Measurements from ENCODE around the gene PTPN4. TPM values are rescaled to one million over a fixed set of nuclear protein-coding genes. Genes with fewer than 3 reads are reported as not detected.

Gene PTPN4
- polyA plus RNA-seq, 3 donors: 5.5 to 6.7 (median 5.7) TPM

DNA sequence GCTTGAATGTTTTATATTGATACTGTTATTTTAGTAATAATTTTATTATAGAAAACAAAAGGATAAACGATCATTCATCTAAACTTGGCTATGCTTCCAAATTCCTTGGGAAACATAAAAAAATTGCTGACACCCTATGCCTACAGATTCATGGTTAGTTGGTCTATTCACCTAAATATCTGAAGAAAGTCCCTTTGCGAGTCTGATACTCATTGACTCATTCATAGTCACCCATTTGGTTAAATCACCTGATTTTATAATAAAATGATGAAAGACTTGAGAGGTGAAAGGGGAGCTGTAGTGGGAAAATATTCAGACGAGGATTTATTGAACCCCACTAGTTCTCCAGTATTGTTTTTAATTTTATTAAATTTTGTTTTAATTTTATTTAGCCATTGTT is 112.0 kb downstream of the PTPN4 start:
- TF ChIP-seq, protein P1, sequence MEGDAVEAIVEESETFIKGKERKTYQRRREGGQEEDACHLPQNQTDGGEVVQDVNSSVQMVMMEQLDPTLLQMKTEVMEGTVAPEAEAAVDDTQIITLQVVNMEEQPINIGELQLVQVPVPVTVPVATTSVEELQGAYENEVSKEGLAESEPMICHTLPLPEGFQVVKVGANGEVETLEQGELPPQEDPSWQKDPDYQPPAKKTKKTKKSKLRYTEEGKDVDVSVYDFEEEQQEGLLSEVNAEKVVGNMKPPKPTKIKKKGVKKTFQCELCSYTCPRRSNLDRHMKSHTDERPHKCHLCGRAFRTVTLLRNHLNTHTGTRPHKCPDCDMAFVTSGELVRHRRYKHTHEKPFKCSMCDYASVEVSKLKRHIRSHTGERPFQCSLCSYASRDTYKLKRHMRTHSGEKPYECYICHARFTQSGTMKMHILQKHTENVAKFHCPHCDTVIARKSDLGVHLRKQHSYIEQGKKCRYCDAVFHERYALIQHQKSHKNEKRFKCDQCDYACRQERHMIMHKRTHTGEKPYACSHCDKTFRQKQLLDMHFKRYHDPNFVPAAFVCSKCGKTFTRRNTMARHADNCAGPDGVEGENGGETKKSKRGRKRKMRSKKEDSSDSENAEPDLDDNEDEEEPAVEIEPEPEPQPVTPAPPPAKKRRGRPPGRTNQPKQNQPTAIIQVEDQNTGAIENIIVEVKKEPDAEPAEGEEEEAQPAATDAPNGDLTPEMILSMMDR (IDR thresholded peaks at IDR 0.05): no peak
- no peaks in the 10 kb centered on the region for H3K9me3 ChIP-seq (replicated peaks in 1 of 2; ENCODE audit: control insufficient read depth in 1 of 2, insufficient read depth in 1 of 2, low read length in 2 of 2)
- no peak overlapping the region for H3K27ac Mint-ChIP-seq
- H3K36me3 Mint-ChIP-seq: peaks cover 0 to 3% of the 10 kb centered on the region in 2 donors
- no peaks in the 10 kb centered on the region for H3K79me2 ChIP-seq (ENCODE audit: insufficient read depth, low read length)
- H3K27ac ChIP-seq (ENCODE audit: low read depth in 1 of 2, low read length in 2 of 2): no peak overlapping the region
- no peaks in the 10 kb centered on the region for H3K36me3 ChIP-seq (replicated peaks in 1 of 2; ENCODE audit: control insufficient read depth in 1 of 2, insufficient read depth in 2 of 2, low read length in 2 of 2)
- intact Hi-C loops (cut with micrococcal nuclease): no loop called here
- DNase-seq: no peak
- no peak overlapping the region for H3K4me2 ChIP-seq (replicated peaks; ENCODE audit: extremely low read depth, low read length, poor library complexity, severe bottlenecking)
- H3K9ac ChIP-seq (ENCODE audit: insufficient read depth, low read length, poor library complexity, severe bottlenecking): no peak overlapping the region
- no peaks in the 10 kb centered on the region for H3K27me3 ChIP-seq (ENCODE audit: control insufficient read depth in 2 of 2, insufficient read depth in 2 of 2, low read length in 2 of 2)
- no peaks in the 10 kb centered on the region for H4K20me1 ChIP-seq (ENCODE audit: insufficient read depth, low read length)
- H3K4me1 Mint-ChIP-seq: peaks cover 3% of the 10 kb centered on the region
- WGBS (ENCODE audit: insufficient coverage): no CpG with 5 or more reads among the region's 3 CpGs
- H3K4me3 Mint-ChIP-seq: no peak overlapping the region
- H3K9me3 Mint-ChIP-seq: peaks cover 0 to 5% (median 0%) of the 10 kb centered on the region in 7 donors
- H3K4me3 ChIP-seq (replicated peaks in 1 of 3; ENCODE audit: low read depth in 2 of 3, low read length in 3 of 3): no peak overlapping the region
- H3K4me1 ChIP-seq (ENCODE audit: control insufficient read depth in 1 of 2, insufficient read depth in 2 of 2, low read length in 2 of 2): no peaks in the 10 kb centered on the region
- H3K27me3 Mint-ChIP-seq (ENCODE audit: low read depth in 3 of 3): no peaks in the 10 kb centered on the region
- no peak overlapping the region for H2AFZ ChIP-seq (ENCODE audit: insufficient read depth, low read depth, low read length, poor library complexity, severe bottlenecking)

DNA sequence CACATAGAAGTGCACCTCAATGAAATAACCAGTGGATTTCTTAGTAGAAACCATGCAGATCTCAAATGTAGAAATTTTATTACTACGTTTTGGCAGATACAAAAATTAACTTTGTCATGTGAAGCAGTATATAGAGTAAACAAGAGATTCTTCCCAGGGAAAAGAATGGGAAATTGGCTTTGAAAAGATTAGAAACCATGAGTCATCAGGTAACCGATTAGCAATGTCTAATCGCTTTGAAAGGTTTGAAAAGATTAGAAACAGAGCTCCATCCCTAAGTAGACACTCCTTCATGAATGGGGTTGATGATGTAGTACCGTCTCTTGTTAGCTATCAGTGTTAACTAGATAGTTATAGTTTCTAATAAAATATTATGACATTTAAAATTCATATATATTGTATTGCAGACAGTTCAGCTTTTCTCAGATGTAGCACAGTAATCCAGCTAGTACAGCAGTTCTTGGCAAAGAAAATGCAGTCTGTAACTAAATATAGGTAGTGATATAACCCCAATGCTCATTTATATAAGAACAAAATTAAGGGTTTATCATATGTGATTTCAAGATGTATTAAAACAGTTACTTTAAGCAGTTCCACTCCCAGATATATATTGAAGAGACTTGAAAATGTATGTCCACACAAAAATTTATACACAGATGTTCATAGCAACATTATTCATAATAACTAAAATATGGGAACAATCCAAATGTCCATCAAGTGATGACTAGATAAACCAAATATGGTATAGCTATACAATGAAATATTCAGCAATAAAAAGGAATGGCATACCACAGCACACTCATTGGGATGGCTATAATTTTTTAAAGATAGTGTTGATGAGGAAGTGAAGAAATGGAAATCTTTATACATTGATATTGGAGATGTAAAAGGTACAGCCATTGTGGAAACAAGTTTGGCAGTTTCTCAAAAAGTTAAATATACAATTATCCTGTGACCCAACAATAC is 113.9 kb downstream of the PTPN4 start:
- TF ChIP-seq, protein P1 (IDR thresholded peaks at IDR 0.05): no peak
- Mint-ChIP-seq H3K36me3 (no peaks in the 10 kb centered on the region), H3K9me3 (peaks cover 0 to 4% (median 0%) of the 10 kb centered on the region in 7 donors), H3K27me3 (ENCODE audit: low read depth in 3 of 3) (no peaks in the 10 kb centered on the region), H3K4me1 (no peaks in the 10 kb centered on the region), H3K27ac (no peak overlapping the region), H3K4me3 (no peak overlapping the region)
- H3K4me3 ChIP-seq (replicated peaks in 1 of 3; ENCODE audit: low read depth in 2 of 3, low read length in 3 of 3): no peak overlapping the region
- H3K36me3 ChIP-seq (replicated peaks in 1 of 2; ENCODE audit: control insufficient read depth in 1 of 2, insufficient read depth in 2 of 2, low read length in 2 of 2): no peaks in the 10 kb centered on the region
- intact Hi-C loops (cut with micrococcal nuclease): no loop called here
- no peak overlapping the region for H3K9ac ChIP-seq (ENCODE audit: insufficient read depth, low read length, poor library complexity, severe bottlenecking)
- H3K4me2 ChIP-seq (replicated peaks; ENCODE audit: extremely low read depth, low read length, poor library complexity, severe bottlenecking): no peak overlapping the region
- H3K4me1 ChIP-seq (ENCODE audit: control insufficient read depth in 1 of 2, insufficient read depth in 2 of 2, low read length in 2 of 2): no peaks in the 10 kb centered on the region
- H3K27ac ChIP-seq (ENCODE audit: low read depth in 1 of 2, low read length in 2 of 2): no peak overlapping the region
- H4K20me1 ChIP-seq (ENCODE audit: insufficient read depth, low read length): no peaks in the 10 kb centered on the region
- no CpG with 5 or more reads among the region's 4 CpGs for WGBS (ENCODE audit: insufficient coverage)
- H3K9me3 ChIP-seq (replicated peaks in 1 of 2; ENCODE audit: control insufficient read depth in 1 of 2, insufficient read depth in 1 of 2, low read length in 2 of 2): no peaks in the 10 kb centered on the region
- H3K27me3 ChIP-seq (ENCODE audit: control insufficient read depth in 2 of 2, insufficient read depth in 2 of 2, low read length in 2 of 2): no peaks in the 10 kb centered on the region
- no peak for DNase-seq
- no peak overlapping the region for H2AFZ ChIP-seq (ENCODE audit: insufficient read depth, low read depth, low read length, poor library complexity, severe bottlenecking)
- H3K79me2 ChIP-seq (ENCODE audit: insufficient read depth, low read length): no peaks in the 10 kb centered on the region

All from CD14-positive monocyte (primary cell).